NCI-H146 (cell line): Measurements from ENCODE around the gene DUSP6.
"Not testable (repeated sequence)": the region's sequence is repeated elsewhere in the genome, so short reads cannot be mapped to it uniquely, and the experiment has no call there.

Source experiments
- DNase-seq: peaks from one replicate; lab custom pipeline; 2025; lab: John Stamatoyannopoulos, UW

DUSP6 gene

DNA sequence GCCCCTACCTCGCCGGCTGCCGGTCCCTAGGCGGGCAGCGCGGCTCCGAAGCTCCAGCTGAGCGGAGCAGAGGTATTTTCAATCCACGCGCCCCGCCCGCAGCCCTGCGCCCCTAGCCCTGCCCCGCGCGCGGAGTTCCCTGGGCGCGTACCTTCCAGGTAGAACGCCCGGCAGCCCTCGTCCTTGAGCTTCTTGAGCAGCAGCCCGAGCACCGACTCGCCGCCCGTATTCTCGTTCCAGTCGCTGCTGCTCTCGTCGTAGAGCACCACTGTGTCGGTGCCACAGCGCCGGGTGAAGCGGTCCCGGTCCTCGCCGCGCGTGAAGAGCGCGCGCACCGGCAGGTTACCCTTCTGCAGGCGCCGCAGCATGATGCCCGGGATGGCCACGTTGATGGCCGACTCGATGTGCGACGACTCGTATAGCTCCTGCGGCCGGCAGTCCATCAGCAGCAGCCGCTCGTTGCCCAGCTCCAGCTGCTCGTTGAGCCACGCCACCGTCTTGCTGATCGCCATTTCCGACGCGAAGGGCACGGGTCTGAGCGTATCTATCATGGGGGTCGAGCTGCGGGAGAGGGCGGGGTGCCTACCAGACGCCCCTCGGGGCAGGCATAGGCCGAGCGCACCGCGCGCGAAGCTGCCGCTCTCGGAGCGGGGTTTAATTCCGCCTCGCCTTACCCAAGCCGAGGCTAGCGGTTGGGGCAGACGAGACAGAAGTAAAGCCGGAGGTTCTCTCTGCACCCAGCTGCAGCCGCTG is 636 bp downstream of the DUSP6 start:
- peak; percentile 78 for DNase-seq

GRCh38 chr12:89350630-89351488 is 1.4 kb downstream of the DUSP6 start:
- peak; percentile 36 for DNase-seq

DNA sequence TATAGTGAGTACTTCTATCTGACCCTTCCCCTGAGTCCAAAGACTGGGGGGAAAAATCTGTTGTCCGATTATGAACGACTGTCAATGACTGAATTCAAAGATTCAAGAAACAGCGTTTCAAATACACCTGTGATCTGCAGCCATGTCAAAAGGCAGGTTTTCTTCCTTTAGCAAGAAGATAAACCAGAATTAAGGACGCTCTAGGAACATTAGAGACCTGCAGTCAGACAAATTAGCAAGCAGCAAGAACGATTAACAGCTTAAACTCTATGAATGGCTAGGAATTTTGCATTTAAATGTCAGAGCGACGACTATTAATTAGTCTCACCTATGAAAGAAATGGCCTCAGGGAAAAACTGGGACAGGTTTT is 2.1 kb downstream of the DUSP6 start:
- DNase-seq = peak; percentile 17

DNA sequence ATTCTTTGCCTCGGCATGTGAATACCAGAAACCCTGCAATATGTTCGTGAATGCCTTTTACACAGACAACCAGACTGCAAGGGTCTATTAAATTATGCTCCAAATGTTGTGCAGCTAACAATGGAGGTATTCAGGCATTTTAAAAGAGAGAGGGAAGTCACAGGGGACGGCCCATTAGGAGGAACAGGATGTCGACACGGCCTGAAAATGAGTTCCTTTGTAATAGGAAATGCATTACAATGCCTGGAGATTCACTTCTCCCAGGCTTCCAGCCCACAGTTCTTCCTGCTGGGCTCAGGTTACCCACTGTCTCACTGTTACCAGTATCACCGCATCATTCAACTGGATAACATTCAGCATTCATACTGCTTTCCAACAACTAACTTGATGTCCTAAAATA is 2.5 kb downstream of the DUSP6 start:
- DNase-seq = peak; percentile 48

DNA sequence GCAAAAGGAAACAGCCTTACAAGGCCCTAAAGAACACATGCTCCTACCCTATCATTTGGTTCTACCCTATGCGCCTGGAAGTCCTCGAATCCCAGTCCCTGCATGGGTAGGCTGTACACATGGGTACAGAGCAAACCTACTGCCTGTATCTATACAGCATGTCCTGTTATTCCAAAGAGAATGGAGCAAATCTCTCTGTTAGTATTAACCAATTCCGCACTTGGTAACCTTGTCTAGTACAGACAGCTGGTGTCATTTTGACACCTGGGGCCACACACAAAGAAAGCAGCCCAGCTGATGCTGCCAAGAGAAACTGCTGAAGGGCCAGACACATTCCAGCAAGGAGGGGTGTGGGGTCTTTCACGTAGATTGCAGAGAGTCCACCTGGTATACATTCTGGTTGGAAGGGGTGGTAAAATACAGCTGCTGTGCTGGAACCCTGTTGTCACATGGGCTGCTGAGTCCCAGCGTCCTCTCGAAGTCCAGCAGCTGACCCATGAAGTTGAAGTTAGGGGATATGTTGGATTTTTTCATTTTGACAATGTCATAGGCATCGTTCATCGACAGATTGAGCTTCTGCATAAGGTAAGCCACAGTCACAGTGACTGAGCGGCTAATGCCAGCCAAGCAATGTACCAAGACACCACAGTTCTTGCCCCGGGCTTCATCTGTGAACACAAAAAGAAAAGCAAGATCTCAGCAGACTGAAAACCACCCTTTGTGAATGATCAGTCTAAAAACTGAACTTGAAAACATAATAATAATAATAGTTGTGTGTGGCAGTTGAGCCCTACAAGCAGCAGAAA is 3.2 kb downstream of the DUSP6 start:
- peak; percentile 5 for DNase-seq

- DNase-seq = no peak
Measured at GRCh38 chr12:89347325-89347829, 4.9 kb downstream of the DUSP6 start.

DNA sequence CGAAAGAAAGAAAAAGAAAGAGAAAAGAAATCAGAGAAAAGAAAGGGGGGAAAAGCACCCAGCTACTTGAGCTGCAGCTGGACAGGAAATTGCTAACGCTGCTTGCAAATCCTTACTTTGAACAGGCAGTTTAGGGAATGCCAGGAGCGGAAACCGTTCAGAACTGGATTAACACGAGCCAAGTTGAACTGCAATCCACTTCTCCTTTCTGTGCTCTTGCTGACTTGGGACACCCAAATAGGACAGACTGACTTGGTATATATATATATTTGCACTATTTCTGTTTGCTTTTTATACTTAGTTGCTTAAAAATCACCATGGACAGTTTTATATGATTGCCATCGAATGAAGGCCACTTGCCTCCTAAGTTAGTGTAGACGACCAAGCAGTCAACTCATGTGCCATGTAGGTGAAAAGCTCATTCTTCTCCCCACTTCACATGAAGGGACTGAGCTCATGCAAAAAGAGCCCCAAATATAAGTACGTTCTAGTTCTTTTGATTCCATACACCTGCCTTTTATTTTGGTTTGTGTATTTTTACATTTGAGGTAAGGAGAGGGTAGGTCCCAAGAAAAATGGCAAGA is 5.5 kb downstream of the DUSP6 start:
- DNase-seq = peak; percentile 71

GRCh38 chr12:89345830-89346740 is 6.2 kb downstream of the DUSP6 start:
- DNase-seq = peak; percentile 97

GRCh38 chr12:89345376-89345775 is 6.9 kb downstream of the DUSP6 start:
- DNase-seq = no peak

- DNase-seq = no peak
Measured at GRCh38 chr12:89344862-89345202, 7.5 kb downstream of the DUSP6 start.

DNA sequence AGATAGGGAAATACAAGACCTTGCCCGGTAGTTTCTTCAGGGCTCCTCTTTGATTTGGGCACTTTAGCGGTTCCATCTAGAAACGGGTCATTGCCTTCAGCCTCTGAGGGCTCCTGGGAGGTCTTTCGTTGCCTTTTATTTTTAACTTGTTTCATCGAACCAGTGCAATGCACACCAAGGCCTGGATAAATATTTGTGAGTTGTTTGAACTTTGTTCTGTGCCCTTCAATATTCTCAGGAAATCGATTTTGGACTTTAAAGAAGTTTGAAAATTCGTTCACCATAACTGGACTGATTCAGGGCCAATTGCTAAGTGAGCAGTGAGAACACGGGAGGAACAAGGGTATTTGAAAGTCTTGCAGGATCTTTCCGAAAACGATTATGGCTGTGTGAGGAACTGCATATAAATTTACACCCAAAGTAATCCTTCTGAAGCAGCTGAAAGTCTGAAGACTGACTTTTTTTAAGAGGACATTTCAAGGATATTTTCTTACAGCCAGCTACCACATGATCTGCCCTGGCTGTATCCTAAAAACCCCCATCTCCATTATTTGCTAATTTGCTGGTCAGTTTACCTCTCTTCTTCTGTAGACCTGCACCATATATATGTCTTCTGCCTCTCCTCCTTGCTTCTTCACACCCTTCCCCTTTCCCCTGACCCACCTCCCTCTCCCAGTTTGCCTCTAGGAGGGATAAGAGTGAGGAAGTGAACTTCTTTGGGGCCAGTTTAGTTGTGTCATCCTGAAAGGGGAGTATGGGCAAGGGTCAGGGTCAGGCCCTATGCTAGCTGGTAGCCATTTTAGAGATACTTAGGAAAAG is 8.0 kb downstream of the DUSP6 start:
- no peak for DNase-seq

- DNase-seq = no peak
Measured at GRCh38 chr12:89343127-89343526, 9.2 kb downstream of the DUSP6 start.

GRCh38 chr12:89340861-89341260 is 11.4 kb downstream of the DUSP6 start:
- DNase-seq = no peak

GRCh38 chr12:89339526-89339925 is 12.8 kb downstream of the DUSP6 start:
- DNase-seq = no peak

DNA sequence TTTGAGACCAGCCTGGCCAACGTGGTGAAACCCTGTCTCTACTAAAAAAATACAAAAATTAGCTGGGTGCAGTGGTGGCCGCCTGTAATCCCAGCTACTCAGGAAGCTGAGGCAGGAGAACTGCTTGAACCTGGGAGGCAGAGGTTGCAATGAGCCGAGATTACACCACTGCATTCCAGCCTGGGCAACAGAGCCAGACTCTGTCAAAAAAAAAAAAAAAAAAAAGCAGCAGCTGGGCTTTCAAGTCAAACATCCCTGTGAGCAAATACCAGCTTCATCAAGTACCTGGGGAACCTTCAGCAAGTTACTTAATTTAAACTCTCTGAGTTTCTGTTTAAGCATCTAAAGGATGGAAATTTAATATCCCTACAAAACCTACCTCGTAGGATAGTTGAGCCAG is 15.2 kb downstream of the DUSP6 start:
- not testable (repeated sequence) for DNase-seq

DNA sequence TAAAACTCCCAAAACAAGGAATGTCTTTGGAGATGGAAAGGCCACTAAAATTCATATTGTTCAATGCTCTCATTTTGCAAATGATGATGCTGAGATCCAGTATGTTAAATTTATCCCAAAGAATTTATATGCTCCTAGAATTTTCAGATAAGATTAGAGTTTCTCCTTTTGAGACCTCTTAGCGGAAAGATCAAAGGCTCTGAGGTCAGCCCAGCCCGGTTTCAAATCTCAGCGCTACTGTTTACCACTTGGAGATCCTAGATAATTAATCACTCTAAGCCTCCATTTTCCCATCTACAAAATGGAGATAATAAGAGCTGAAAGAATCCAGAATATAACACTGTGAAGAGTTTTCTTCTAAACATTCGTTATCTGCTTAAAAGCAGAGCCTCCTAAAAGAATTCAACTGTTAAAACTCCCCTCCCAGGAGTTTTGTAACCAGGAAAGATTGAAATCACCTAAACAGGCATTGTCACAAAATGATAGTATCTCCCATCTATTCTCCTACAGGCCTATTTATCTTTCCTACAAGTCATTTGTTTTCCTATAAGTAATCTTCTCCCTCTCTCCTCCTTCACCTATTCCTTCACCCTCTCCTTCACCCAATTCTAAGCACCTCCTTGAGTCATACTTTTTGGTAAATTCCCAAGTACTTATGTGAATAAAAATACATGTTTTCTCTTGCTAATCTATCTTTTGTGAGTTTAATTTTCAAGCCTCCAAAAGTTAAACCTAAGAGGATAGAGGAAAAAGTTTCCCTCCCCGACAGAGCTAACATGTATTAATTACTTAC is 16.7 kb downstream of the DUSP6 start:
- no peak for DNase-seq

DNA sequence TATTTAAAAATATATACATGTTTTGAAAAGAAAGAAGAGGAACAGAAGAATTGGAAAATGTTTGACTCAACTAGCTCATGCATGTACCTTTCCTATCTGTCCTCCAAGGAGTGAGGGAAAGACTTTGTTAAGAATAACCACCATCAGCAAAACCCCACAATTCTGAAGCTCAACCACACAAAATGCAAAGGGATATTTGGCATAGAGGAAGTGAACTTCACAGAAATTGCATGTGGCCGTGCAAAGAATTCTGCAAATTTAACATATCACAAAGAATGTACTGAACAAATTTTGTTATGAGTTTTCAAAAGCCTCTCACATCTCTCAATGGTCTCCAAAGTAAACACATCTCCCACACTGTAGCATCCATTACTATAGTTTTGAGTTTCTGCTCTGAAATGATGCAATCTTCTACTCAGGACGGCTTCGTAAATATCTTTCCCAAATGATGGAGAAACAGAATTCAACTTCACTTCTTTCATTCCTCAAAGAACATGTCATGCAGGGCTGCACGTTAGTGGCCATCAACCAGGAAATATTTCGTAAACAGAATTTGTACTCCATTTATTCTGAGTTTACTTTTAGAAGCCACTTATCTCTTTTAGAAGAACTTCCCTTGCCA is 17.6 kb downstream of the DUSP6 start:
- DNase-seq = no peak

GRCh38 chr12:89333564-89334252 is 18.6 kb downstream of the DUSP6 start:
- no peak for DNase-seq
